Ovary (tissue), 9 donors: ENCODE results near the gene DENND4B. TPM values are rescaled to one million over a fixed set of nuclear protein-coding genes. Genes with fewer than 3 reads are reported as not detected.

Experiments
- DNase-seq, 5 donors: peaks; one replicate each; pipeline ENCODE4 v3.0.0-alpha.2; 2019 to 2020
- H3K27ac ChIP-seq, 2 donors: fragments of 200-600 bp; one replicate each; pipeline versions ENCODE4 v1.5.1 to v1.8.0; 2019 to 2022
- H3K27me3 ChIP-seq: fragments of 200-600 bp; one replicate; pipeline ENCODE4 v1.8.0; 2022
- H3K36me3 ChIP-seq: fragments of 200-600 bp; sonication (generic); one replicate; pipeline ENCODE4 v1.5.1; 2019
- H3K4me1 ChIP-seq: one replicate; pipeline ENCODE4 v1.8.1; 2013; ENCODE audit warnings: mild to moderate bottlenecking, moderate library complexity; ENCODE audit not compliant: insufficient read depth
- H3K4me3 ChIP-seq: fragments of 200-600 bp; sonication (generic); one replicate; pipeline ENCODE4 v1.5.1; 2017
- H3K9me3 ChIP-seq, 2 donors: fragments of 200-600 bp in 1 of 2; sonication (generic) in 1 of 2; one replicate each; pipeline versions ENCODE4 v1.5.1 to v1.8.1; 2013 to 2019; ENCODE audit warnings: mild to moderate bottlenecking in 1 of 2, moderate library complexity in 1 of 2
- EP300 ChIP-seq: sonication (generic); formaldehyde crosslinking; IDR thresholded peaks from one replicate; pipeline ENCODE4 v1.6.1; 2017; ENCODE audit warnings: antibody characterized with exemption
- POLR2A ChIP-seq: fragments of 450-650 bp; IDR thresholded peaks from one replicate; pipeline ENCODE4 v1.6.1; 2017; ENCODE audit warnings: antibody characterized with exemption, mild to moderate bottlenecking, moderate library complexity
- WGBS, 3 donors: extraction: QIAGEN DNeasy Blood & Tissue Kit in 1 of 3; methylation state at CpG; one replicate each; pipeline versions ENCODE4 v1.1.5 to v1.1.7; 2013 to 2017; 5-methylcytosine and 5-hydroxymethylcytosine counted together
- intact Hi-C, 4 donors: fragments of 100-400 bp; cut with DNase I; formaldehyde crosslinking; loops; one replicate each; pipeline versions ENCODE4 v1.11.0 to v1.15.1; 2022 to 2023
- polyA plus RNA-seq, 2 donors: library from polyadenylated mRNA; stranded (reverse); fragments of 200-250 nt in 1 of 2; fragments of 350-450 nt in 1 of 2; fragmentation: Illumina TruSeq in 1 of 2; extraction: RNeasy Lipid Tissue Mini Kit (QIAGEN cat#74804) in 1 of 2; gene quantifications; one replicate each; pipeline ENCODE4 v1.2.3, GENCODE V29; 2013 to 2014
- total RNA-seq, 7 donors: library from RNA; depleted of rRNA in 2 of 7; stranded (reverse); fragments of >200 nt in 2 of 7; fragmentation: NEBNext Ultra II Directional in 3 of 7; extraction: Animal tissue kit (Norgen Biotek cat#: 25700) in 3 of 7; gene quantifications; one replicate each; pipeline versions ENCODE4 v1.1.0 to v1.2.4, GENCODE V29; 2016 to 2023
- TF ChIP-seq, protein P1 (sequence below), 3 donors: fragments of 450-650 bp in 2 of 3; fragments of 200-600 bp in 1 of 3; IDR thresholded peaks; one replicate each; pipeline versions ENCODE4 v1.5.1 to v1.8.0; 2016 to 2022; ENCODE audit warnings: antibody characterized with exemption in 3 of 3, mild to moderate bottlenecking in 1 of 3
- donor health status: DM: no; HTN: no; CAD: no; lungs with moderate emphysema.
- donor health status: DM: no; HTN: no; CAD: no.
- donor health status: Bipolar disorder and iron deficiency.
- donor health status: DM: yes; HTN: yes; CAD: no.
- donor health status: DM: no; HTN: no; CAD: no.
- donor health status: DM: yes; HTN: yes; CAD: no.

Gene DENND4B
- total and polyA plus RNA-seq, 9 donors, result 20.9 to 83.1 (median 42.1) TPM

DNA sequence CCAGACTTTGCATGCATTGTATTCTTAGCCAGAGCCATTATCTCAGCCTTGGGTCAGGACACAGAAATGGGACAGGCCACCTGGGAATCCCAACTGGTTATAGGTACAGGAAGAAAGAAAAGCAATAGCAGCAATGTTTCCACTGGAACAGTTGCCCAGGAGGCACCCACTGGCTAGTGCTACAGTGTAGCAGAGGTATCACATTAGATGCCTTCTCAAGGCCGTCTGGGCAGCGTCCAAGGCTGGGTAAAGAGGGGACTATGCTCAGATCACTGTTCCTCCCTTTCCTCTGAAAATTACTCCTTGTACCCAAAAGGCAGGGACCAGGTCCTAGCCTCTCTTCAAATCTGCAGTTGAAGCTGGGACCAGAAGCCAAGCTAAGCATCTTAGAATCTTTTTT, 23.8 kb upstream of the DENND4B start:
- 48 to 79% (median 51%) methylated on average over 2 of the region's 2 CpGs for WGBS, 3 donors
- H3K4me3 ChIP-seq, result no peak overlapping the region
- no peak for DNase-seq
- no peaks in the 10 kb centered on the region for H3K9me3 ChIP-seq
- H3K36me3 ChIP-seq, result no peaks in the 10 kb centered on the region
- intact Hi-C loops, result no loop called here
- TF ChIP-seq, protein P1, sequence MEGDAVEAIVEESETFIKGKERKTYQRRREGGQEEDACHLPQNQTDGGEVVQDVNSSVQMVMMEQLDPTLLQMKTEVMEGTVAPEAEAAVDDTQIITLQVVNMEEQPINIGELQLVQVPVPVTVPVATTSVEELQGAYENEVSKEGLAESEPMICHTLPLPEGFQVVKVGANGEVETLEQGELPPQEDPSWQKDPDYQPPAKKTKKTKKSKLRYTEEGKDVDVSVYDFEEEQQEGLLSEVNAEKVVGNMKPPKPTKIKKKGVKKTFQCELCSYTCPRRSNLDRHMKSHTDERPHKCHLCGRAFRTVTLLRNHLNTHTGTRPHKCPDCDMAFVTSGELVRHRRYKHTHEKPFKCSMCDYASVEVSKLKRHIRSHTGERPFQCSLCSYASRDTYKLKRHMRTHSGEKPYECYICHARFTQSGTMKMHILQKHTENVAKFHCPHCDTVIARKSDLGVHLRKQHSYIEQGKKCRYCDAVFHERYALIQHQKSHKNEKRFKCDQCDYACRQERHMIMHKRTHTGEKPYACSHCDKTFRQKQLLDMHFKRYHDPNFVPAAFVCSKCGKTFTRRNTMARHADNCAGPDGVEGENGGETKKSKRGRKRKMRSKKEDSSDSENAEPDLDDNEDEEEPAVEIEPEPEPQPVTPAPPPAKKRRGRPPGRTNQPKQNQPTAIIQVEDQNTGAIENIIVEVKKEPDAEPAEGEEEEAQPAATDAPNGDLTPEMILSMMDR (IDR thresholded peaks at IDR 0.05), result no peak
- TF ChIP-seq EP300 (no peak), POLR2A (no peak)
- peaks cover 4% of the 10 kb centered on the region for H3K4me1 ChIP-seq
- no peaks in the 10 kb centered on the region for H3K27me3 ChIP-seq
- no peak overlapping the region for H3K27ac ChIP-seq

DNA sequence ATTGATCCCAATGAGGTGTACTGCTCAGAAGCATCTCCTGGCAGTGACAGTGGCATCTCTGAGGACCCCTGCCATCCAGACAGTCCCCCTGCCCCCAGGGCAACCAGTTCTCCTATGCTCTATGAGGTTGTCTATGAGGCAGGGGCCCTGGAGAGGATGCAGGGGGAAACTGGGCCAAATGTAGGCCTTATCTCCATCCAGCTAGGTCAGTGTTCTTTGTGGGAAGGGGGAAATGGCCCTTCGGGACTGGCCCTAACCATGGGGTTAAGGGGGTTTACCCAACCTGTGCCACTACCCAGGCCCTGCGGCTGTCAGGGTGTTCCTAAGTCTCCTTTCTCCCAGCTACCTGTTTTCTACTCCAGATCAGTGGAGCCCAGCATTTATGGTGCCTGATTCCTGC, 22.5 kb upstream of the DENND4B start:
- intact Hi-C loops, result loop anchor here in 1 of 4 donors (10.0 kb wide), 1 partner anchor 414 kb away; no protein-coding TSS in a partner anchor
- DNase-seq, result no peak
- Histone ChIP-seq H3K27ac (no peak overlapping the region), H3K9me3 (no peaks in the 10 kb centered on the region), H3K36me3 (no peaks in the 10 kb centered on the region), H3K27me3 (no peaks in the 10 kb centered on the region), H3K4me1 (peaks cover 7% of the 10 kb centered on the region), H3K4me3 (no peak overlapping the region)
- 84 to 86% (median 84%) methylated on average over 2 of the region's 2 CpGs for WGBS, 3 donors
- no peak for TF ChIP-seq POLR2A
- TF ChIP-seq, protein P1 (IDR thresholded peaks at IDR 0.05), result no peak
- TF ChIP-seq EP300, result no peak

DNA sequence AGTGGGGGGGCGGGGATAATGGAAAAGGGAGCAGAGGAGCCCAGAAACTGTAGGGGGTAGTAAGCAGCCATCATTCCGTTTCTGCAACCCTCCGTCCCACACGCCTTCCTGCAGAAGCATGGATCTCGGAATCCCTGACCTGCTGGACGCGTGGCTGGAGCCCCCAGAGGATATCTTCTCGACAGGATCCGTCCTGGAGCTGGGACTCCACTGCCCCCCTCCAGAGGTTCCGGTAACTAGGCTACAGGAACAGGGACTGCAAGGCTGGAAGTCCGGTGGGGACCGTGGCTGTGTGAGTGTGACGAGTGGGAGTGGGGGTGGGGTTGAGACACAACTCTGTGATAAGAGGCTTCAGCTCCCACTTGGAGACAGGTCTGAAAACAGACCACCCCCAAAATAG, 21.9 kb upstream of the DENND4B start:
- Histone ChIP-seq H3K4me3 (peak overlapping the region; percentile 69), H3K27ac (peak overlapping the region; percentile 78 to 90), H3K36me3 (no peaks in the 10 kb centered on the region), H3K4me1 (peaks cover 7% of the 10 kb centered on the region), H3K9me3 (no peaks in the 10 kb centered on the region), H3K27me3 (no peaks in the 10 kb centered on the region)
- intact Hi-C loops, result loop anchor here in 1 of 4 donors (10.0 kb wide), 1 partner anchor 414 kb away; no protein-coding TSS in a partner anchor
- DNase-seq, result peak in 1 of 5 donors; percentile 42
- TF ChIP-seq POLR2A, result no peak
- TF ChIP-seq, protein P1 (IDR thresholded peaks at IDR 0.05), result no peak
- TF ChIP-seq EP300, result no peak
- WGBS, 3 donors, result 1 to 3% (median 2%) methylated on average over 13 of the region's 13 CpGs

DNA sequence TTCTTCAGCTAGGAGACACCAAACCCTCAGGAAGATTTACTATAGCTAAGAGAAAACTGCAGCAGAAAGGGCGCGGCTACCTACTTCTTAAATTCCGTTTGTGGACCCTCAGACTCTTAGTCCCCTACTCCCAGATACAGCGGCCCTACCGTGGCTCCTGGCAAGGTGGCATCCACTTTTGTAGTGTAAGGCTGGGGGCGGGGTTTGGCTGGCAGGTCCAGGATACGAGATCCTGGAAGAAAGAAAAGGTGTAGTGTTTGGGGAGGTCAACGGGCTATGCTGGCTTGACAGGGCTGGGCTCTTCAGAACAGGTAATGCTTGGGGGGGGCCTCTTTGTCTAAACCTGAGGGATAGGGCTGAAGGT, 21.5 kb upstream of the DENND4B start:
- peak overlapping the region; percentile 69 for H3K4me3 ChIP-seq
- peak overlapping the region; percentile 78 to 90 for H3K27ac ChIP-seq
- intact Hi-C loops, result loop anchor here in 1 of 4 donors (10.0 kb wide), 1 partner anchor 413 kb away; no protein-coding TSS in a partner anchor
- 0 to 1% (median 1%) methylated on average over 8 of the region's 8 CpGs for WGBS, 3 donors
- DNase-seq, result peak; percentile 54 to 69 (median 67)
- no peaks in the 10 kb centered on the region for H3K27me3 ChIP-seq
- H3K9me3 ChIP-seq, result no peaks in the 10 kb centered on the region
- TF ChIP-seq POLR2A (no peak), EP300 (no peak)
- TF ChIP-seq, protein P1 (IDR thresholded peaks at IDR 0.05), result no peak
- peaks cover 7% of the 10 kb centered on the region for H3K4me1 ChIP-seq
- no peaks in the 10 kb centered on the region for H3K36me3 ChIP-seq
